Activated CD4-positive, alpha-beta T cell treated with anti-CD3 and anti-CD28 coated beads, Interleukin-2, amount 50 U/mL, for 48 hours (primary cell): ENCODE results near the gene TPM1.
A peak's percentile ranks its signal among the peaks of the same experiment; 100 is the strongest.

Experiments used
- DNase-seq, 2 experiments: peaks; one replicate each; pipeline ENCODE4 v3.0.0-alpha.2; 2020

Gene TPM1

DNA sequence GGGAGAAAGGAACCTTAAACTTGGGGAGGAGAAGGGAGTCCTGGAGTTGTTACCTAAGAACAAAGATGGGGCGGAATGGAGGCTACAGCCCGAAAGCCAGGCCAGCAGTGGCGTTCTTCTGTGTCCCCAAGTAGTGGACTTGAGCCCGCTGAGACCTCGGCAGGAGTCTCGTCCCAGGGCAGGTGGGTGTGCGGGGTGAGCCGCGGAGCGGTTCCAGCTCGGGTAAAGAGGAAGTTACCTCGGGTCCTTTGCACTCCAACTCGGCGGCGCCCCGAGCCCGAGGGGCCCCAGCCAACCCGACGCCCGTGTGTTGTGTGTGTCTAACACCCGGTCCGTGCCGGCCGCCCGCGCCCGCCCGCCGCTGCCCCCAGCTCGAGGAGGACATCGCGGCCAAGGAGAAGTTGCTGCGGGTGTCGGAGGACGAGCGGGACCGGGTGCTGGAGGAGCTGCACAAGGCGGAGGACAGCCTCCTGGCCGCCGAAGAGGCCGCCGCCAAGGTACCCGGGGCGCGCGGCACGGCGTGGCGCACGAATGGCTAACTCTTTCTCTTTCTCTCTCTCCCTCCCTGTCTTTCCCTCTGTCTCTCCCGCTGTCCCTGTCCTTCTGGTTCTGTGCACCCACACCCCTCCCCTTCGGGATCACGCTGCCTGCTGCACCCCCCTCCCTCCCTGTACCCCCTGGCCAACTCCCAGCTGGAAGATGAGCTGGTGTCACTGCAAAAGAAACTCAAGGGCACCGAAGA, 959 bp downstream of the TPM1 start:
- DNase-seq: peak; percentile 5 to 13

DNA sequence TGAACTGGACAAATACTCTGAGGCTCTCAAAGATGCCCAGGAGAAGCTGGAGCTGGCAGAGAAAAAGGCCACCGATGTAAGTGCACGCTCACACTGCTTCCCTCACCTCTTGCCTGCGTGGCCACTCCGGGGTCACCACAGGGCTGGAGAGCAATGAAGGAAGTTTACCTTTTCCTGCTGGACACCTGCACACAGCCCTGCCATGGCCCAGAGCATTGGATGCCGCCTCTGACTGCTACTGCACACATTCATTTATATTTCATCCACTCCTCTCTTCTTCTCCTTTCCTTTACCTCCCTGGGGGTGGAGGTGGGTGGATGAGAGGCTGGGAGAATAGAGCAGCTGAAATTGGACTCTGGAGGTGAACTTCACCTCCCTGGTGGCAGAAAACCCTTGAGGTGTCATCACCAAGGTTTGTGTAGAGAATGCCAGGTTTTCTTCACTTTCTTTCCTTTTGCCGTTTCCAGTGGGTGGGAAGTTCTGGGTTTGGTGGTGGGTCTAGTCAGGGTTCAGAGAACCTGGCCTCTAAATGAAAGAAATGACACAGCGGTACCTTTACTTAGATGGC, 1.6 kb downstream of the TPM1 start:
- no peak for DNase-seq

DNA sequence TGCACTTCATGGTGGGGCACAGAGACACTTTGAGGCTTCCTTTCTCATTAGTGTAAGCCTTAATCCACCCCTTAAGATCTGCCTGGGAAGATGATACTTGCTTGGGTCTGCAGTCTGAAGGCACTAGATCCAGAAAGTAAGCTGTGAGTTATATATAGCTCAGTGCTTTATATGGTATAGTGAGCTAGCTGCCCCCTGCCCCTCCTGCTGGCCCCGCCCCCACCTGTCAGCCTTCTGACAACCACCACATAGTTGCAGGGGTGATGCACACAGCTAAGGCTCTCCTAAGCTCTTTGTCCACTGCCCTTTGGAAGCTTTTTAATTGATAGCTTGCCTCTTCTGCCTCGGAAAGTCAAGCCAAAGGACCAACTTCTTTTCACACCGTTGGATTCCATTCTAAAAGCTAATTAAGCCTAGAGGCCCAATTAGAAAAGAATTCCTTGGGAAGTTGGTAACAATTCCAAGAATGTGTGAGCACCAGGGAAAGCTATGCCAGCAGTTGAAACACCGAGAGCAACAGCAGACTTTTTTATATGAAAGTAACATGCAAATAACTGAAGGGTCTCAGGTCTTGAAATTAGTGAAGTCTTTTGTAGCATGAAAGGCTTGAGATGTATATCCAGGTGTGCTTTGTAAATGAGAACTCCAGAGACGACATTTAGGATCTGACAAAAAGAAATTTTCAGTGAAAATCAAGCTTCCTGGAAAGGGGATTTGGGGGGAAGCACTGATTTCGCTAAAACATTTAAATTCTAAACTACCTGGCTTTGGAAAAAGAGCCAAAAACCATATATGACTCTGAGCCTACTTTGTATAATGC, 2.3 kb downstream of the TPM1 start:
- DNase-seq: no peak

DNA sequence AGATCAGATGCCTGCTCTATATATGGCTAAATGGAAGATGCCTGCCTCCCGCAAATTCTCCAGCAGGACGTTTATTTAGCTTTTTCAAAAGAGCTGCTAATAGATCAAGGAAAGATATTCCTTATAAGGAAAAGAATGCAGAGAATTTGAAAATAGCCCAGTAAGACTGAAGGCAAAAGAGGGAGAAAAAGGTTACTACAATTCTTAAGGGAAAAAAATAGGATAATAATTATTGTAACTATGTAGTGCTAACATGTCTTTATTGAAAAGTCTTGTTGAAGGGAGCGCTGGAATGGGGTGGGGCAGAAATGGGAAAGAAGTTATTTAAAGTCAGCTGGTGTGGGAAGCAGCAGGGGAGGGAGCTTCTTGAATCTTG, 2.9 kb downstream of the TPM1 start:
- no peak for DNase-seq

DNA sequence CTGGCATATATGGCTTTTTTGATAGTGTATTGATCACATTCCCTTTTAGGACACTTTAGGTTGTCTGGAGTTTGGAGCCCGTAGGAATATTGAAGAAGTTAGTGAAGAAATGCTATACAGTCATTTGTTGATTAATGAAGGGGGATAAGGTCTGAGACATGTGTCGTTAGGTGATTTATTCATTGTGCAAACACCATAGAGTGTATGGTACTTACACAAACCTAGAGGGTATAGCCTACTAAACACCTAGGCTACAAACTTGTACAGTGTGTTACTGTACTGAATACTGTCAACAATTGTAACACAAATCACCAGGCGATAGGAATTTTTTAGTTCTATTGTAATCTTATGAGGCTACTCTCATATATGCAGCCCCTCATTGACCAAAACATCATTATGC, 3.3 kb downstream of the TPM1 start:
- DNase-seq: no peak

DNA sequence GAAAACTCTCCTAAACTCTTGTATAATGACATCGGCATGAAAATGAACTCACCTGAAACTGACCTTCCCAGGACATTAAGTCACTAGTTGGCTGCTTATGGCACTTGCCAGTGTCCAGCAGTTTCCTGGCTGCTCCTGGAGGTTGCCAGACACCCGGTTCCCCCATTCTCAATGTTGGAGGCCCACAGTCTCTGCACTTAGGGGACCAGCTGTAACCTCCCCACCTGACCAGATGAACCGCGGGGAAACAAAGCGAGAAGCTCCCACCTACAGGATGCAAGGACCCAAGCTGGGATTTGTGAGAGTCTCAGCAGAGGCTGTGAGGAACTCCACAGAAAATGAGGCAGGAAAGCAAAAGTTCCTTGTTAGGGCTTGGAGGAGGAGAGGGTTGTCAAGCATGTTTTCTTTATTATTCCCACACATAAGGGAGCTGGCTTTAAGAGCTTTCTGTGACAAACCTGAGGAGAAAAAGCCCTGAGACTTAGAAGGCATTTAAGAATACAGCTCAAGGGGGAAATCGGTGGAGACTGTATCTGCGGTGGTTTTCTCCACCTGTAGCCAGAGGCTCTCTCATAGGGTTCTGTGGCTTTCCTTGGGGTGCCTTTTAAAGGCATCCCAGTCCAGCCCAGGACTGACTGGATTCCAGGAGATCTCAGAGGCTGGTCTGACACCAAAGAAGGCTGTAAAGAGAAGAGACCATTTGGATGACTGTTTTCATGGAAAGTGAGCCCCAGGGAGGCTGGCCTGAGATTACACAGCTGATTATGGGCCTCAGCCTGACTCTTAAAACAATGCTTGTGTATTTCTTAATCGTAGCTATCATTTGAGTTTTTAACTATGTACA, 4.6 kb downstream of the TPM1 start:
- DNase-seq: no peak

DNA sequence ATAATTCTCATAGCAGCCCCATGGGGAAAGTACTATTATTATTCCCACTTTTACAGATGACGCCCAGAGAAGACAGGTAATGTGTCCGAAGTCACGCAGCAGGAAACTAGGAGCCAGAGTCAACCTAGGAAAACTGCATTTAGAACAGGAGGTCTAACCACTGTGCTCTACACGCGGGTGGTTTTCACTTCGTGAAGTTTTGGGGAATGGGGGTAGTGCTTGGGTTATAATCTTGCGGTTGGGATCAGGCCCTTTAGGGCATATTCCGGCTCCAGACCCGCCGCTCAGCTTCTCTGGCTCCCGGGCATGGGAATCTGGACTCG, 5.2 kb downstream of the TPM1 start:
- no peak for DNase-seq

DNA sequence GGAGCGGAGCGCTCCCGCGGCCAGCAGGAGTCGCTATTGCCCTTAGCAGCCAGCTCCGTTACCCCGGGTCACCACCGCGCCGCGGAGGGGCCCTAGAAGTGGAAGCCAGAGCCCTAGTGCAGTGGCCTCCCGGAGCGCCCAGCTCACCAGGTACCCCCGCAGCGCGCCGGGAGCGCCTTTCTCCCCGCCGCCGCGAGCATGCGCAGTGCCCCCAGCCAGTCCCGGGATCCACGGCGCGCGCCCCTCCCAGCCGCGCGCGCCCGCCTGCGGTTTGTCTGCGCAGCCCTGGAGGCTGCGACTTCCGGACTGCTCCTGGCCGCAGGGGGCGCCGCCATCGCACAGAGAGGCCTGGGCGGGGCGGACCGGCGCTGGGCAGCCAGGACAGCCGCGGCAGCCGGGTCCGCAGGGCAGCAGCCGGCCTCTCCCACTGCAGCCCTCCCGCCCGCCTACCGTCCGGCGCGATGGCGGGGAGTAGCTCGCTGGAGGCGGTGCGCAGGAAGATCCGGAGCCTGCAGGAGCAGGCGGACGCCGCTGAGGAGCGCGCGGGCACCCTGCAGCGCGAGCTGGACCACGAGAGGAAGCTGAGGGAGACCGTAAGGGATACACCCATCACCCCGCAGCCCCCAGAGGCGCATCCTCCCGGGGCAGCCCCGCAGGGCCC, 5.7 kb downstream of the TPM1 start:
- DNase-seq: peak; percentile 83 to 88

DNA sequence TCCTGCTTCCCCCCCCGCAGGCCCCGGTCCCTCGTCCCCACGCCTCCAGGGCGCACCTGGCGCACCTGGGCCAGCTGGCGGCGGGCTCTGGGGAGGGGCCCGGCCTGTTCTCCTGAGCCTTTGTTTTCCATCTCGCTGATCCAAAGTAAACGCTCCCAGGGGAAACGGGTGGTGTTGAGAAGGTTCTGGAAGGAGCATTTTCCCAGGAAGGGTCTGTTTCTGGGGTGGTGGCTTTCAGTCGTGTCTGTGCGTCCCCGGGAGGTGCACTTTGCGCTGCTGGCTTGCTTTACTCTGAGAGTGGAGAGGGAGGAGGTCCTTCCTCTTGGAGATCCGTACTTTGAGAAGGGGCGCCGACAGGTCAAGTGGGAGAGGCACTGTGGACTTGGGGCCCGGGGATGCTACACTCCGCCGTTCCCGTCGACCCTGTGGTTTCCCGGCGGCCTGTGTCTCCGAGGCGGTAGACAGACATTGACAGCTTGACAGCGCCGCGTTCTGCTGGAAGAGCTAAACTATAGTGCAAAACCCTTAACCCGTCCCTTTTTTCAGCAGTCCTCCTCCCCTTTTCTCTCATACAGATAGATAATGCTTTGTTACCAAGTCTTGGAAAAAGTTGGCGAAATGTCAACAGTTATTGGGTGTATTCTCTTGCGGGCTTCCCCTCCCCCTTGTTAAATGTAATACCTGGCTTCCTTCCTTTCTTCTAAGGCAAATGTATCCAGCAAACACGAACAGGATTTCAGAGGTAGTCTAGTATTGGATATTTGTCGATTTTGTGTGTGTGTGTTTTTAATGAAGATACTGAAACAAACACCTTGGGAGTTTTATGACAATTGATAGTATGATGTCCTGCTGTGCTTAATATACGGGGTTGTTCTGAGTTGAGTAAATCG, 6.5 kb downstream of the TPM1 start:
- peak; percentile 38 to 55 for DNase-seq

DNA sequence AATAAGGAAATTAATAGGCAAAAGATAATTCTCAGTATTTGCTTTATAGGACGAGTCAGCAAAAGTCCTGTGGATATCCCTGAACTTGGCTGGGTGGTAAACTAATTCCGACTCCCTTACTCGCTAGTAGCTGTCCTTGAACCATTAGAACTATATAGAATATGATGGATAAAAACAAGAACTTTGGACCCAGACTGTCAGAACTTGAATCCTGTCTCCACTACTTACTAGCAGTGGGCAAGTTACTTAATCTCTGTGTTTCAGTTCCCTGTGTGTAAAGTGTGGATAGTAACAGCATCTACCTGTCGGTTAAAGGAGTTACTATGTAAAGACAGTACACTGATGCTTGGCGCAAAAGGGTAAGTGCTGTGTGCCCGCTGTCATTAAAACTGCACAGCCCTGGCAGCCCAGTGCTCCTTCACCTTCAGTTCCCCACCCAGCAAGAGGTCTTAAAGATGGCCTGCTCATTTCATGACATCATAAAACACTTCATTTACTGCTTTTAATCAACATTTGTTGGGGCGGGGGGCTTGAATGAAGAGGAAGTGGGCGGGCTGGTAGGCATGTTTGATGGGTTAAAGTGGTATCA, 7.3 kb downstream of the TPM1 start:
- DNase-seq: no peak

DNA sequence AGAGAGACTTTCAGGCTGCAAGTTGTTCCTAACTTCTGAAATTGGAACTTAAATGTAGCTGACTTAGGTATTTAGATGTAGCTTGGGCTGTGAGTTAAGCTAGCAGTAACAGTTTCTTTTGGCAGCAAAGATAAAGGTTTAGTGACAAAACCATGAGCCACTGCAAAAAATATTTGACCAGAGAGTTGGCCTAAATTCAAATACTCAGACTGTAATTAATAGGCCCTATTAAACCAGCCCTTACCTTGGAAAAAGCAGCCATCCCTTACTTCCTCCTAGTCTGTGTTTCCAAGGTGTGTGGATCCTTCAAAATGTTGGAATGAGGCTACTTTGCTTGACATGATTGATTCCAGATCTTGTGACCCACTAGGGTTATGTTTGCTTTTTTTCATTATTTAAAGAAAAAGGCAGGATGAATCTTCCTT, 8.2 kb downstream of the TPM1 start:
- no peak for DNase-seq

DNA sequence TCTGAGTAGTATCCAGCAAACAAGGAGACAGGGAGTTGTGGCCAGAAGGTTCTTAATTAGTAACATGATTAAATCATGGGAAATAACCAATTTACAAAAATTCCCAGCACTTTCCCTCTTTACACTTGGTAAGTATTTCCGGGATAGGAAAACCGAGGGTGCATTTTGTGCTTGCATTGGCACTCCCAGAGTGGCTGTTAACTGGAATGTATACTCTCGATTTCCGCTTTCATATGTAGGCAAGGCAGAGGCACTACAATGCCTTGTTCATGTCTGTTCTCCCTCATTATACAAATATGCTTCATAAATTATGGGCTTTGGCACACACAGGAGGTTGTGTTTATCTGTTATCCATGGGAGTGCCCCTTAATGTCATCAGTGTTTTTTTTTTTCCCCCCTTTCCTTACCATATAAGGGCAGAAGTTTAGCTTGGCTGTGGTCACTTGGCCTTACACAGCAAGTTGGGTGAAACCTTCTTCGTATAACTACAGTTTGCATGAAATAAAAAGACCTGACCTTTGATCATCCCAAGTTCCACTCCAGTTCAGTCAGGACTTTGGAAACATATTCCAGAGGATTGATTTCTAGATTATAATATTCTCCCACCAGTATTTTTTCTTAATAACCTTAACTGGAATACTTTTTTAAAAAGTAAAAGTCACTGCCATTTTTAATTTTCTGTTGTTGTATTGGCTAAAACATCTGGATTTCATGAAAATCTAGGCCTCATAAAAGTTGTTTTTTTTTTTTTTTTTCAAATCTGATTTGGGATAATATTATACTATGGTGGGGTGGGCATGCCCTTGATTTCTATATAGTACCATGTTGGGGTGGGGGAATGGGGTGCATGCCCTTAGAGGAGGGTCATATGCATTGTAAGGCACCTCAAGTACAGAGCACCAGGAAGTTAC, 8.9 kb downstream of the TPM1 start:
- no peak for DNase-seq

DNA sequence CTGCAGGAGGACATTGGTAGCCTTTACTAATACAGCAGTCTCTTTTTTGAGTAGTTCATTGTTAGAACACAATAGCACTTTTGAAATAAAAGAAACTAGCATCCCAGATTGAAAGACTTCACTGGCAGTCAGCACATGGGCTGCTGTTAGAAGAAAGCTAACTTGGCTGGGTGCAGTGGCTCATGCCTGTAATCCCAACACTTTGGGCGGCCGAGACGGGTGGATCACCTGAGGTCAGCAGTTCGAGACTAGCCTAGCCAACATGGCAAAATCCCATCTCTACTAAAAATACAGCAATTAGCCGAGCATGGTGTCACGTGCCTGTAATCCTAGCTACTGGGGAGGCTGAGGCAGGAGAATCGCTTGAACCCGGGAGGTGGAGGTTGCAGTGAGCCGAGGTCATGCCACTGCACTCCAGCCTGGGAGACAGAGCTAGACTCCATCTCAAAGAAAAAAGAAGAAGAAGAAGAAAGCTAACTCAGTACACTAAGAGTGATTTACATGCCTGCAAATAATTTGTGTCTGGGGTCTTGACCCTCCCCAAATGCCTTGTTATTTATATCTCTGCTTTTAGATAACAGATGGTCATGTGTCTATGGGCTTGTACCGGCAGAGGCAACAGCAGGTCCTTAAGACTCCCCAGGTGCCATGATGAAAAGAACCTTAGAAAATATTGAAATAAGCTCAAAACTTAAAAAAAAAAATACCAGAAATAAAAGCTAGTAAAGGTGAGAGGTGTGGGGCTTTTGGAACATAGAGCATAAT, 9.7 kb downstream of the TPM1 start:
- DNase-seq: no peak

DNA sequence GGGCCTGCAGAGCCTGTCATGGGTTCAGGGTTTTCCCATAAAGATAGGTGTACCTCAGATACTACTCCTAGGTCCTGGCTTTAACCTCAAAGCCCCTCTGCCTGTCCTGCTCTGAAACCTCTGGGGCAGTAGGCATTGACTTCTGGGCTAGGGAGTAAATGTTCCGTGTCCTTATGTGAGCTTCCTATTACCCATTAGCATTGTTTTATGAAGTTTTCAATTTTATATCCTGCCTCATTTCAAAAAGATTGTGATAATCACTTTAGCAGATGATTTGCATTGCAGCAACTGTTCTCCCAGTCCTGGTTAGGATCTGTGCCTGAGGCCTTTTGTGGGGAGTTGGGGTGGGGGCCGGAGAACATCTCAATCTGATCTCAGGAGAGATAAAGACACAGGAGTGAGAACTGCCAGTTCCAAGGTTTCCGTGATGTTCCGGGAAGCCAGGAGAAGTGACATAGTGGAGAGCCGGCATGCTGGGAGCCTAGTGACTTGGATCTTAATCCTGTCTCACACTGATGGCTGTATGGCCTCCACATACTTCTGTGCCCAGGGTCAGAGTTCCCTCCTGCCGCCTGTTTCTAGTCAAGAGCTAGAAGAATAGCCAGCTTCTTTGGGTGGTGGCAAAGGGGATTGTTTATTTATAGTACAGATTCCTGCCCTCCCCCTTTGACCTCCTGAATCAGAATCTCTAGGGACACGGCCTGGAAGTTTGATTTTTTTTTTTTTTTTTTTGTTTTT, 10.6 kb downstream of the TPM1 start:
- no peak for DNase-seq

DNA sequence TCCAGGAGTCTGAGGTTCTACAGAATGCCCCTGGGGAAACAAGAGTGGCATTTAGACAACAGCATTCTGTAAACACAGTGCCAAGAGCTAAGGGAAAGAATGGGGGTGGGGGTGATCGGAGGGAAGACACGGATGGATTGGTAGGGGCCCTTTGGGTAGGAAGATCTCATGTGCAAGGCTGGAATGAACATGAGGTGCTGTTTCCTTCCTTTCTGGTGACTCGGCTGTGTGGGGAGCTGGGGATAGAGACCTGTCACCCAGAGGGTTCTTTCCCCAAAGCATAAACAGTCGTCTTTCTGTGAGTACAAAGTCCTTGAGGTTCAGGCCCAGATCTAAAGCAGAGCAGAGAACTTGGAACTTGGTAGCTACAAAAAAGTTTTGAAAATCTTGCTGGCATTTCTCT, 11.7 kb downstream of the TPM1 start:
- no peak for DNase-seq

DNA sequence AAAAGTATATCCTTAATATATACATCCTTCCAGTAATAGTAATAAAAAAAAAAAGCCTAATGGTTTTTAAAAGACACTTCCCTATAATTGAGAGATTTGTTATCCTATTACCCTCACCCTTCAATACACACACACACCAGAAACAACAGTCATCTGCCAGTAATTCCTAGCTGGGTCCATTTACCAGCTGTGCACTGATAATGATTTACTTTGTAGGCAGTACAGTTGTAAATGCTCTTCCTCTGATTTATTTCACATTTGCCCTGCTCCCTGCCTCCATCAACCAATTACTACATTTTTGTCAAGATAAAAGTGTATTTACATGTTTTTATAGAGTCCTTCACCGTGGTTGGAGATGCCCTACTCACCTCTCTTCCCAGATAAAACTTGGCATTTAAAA, 12.4 kb downstream of the TPM1 start:
- DNase-seq: no peak

DNA sequence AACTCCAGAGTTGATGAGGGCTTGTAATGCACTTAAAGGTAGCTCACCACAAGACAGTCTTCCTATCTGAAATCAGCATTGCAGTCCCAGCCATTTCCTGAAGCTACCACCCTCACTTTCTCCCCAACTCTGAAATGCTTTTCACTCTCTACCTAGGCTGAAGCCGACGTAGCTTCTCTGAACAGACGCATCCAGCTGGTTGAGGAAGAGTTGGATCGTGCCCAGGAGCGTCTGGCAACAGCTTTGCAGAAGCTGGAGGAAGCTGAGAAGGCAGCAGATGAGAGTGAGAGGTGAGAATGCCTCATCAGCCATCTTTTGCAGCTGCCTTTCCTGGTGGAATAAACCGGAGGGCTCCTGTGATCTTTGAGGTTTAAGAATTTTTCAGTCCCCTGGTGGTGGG, 14.3 kb downstream of the TPM1 start:
- DNase-seq: no peak

DNA sequence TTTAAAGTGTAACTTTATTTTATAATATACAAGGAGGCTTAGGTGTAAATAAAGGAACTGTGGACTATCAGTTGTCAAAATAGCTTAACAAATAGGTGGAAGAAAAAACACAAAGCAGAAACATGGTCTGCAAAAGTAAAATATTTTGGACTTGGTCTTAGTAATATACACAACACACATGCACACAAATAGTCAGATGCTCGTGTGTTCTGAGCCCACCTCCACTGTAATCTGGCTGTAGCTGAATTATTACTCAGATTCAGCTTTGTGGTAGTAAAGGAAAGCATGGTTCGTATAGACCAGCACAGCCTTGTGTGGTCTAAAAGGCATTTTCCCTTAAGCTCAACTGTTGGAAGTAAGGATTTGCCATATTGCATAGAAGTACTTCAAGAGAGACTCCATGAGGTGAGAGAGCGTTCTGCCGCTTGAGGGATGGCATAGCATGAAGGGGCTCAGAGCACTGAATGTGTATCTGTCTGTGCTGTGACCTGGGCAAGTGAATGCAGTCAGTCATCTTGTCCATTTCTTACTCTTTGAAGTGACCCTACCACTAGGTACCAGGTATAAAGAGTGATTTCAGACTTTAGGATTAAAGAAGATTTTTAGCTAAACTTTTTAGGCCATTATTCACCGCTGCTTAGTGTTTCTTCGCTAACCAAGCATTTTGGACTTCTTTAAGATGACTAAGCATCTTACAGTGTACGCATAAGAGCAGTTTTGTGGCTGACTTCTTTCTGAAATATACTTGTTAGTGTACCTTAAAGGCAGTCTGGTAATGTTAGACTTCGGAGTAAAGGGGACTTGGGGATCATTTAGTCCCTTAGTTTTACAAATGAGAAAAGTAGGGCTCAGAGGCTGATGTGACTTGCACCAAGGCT, 15.2 kb downstream of the TPM1 start:
- no peak for DNase-seq
